K562 (cell line): ENCODE measurements around the gene STUB1. TPM values are rescaled to one million over a fixed set of nuclear protein-coding genes. Genes with fewer than 3 reads are reported as not detected.
A peak's percentile ranks its signal among the peaks of the same experiment; 100 is the strongest.

ENCODE experiments used
- EHMT2 ChIP-seq: fragments of 450-650 bp; IDR thresholded peaks from 2 replicates; pipeline ENCODE4 v1.6.1; 2018; ENCODE audit warnings: antibody characterized with exemption
- EP400 ChIP-seq: fragments of 450-650 bp; IDR thresholded peaks from 2 replicates; pipeline ENCODE4 v1.6.1; 2017; ENCODE audit warnings: antibody characterized with exemption, mild to moderate bottlenecking, moderate library complexity
- FOXM1 ChIP-seq, 2 experiments: fragments of 450-650 bp in 1 of 2; sonication (generic) in 1 of 2; formaldehyde crosslinking in 1 of 2; IDR thresholded peaks; 2 replicates each; pipeline versions ENCODE4 v1.6.1 to v1.9.0; 2017 to 2022; ENCODE audit warnings: low read depth in 2 of 2, mild to moderate bottlenecking in 2 of 2, missing genetic modification reagents in 1 of 2, moderate library complexity in 1 of 2
- HSF4 ChIP-seq: fragments of 250-450 bp; sonication (Bioruptor Pico); IDR thresholded peaks from 2 replicates; pipeline ENCODE4 v2.1.2; 2022; ENCODE audit warnings: mild to moderate bottlenecking, moderate library complexity, borderline replicate concordance
- MCM5 ChIP-seq: fragments of 450-650 bp; IDR thresholded peaks from 2 replicates; pipeline ENCODE4 v1.6.1; 2016; ENCODE audit warnings: low read depth
- MXI1 ChIP-seq: IDR thresholded peaks from 2 replicates; pipeline ENCODE4 v1.6.1; 2011; ENCODE audit warnings: low read depth, mild to moderate bottlenecking, improper control_type of control experiment, low read length
- NFIC ChIP-seq: fragments of 450-650 bp; IDR thresholded peaks from 2 replicates; pipeline ENCODE4 v1.6.1; 2017; ENCODE audit warnings: mild to moderate bottlenecking, inconsistent platforms
- PHB ChIP-seq: fragments of 250-450 bp; sonication (Bioruptor Pico); IDR thresholded peaks from 2 replicates; pipeline ENCODE4 v1.5.0; 2021
- POLR2A ChIP-seq: fragments of 450-650 bp; conservative IDR thresholded peaks from 2 replicates; pipeline ENCODE4 v1.6.1; 2016
- RNF2 ChIP-seq: sonication (generic); IDR thresholded peaks from 2 replicates; pipeline ENCODE4 v1.6.1; 2016
- SIN3A ChIP-seq, 2 experiments: fragments of 150-350 bp in 1 of 2; IDR thresholded peaks; 2 replicates each; pipeline ENCODE4 v1.6.1; 2011 to 2016; ENCODE audit warnings: borderline replicate concordance in 2 of 2, low read depth in 2 of 2, low read length in 2 of 2, mild to moderate bottlenecking in 2 of 2, moderate library complexity in 2 of 2; ENCODE audit not compliant: control insufficient read depth in 1 of 2
- SMARCB1 ChIP-seq: IDR thresholded peaks from 2 replicates; pipeline ENCODE4 v1.6.1; 2011; ENCODE audit warnings: improper control_type of control experiment, low read depth; ENCODE audit not compliant: insufficient read length
- SREBF2 ChIP-seq: sonication (generic); formaldehyde crosslinking; IDR thresholded peaks from 2 replicates; pipeline ENCODE4 v1.4.0; 2020; ENCODE audit warnings: mild to moderate bottlenecking, missing genetic modification reagents
- TAF1 ChIP-seq: IDR thresholded peaks from 2 replicates; pipeline ENCODE4 v1.6.1; 2011; ENCODE audit warnings: mild to moderate bottlenecking, low read length, moderate library complexity; ENCODE audit not compliant: insufficient read depth, control insufficient read depth, severe bottlenecking; ENCODE audit errors: extremely low read depth
- TEAD1 ChIP-seq, 2 experiments: fragments of 450-650 bp in 1 of 2; sonication (generic) in 1 of 2; formaldehyde crosslinking; IDR thresholded peaks; 2 replicates each; pipeline versions ENCODE4 v1.4.0 to v1.8.0; 2020 to 2022; ENCODE audit warnings: mild to moderate bottlenecking in 2 of 2, missing genetic modification reagents in 1 of 2
- ZNF785 ChIP-seq: fragments of 250-450 bp; sonication (Bioruptor Pico); IDR thresholded peaks from 2 replicates; pipeline ENCODE4 v1.4.0; 2020; ENCODE audit warnings: mild to moderate bottlenecking
- polyA plus RNA-seq, 8 experiments: library from polyadenylated mRNA; depleted of rRNA in 4 of 8; stranded (reverse) in 5 of 8; unstranded in 3 of 8; fragments of >200 nt; fragmentation: Nextera tagmentation in 2 of 8; fragmentation: Illumina TruSeq in 1 of 8; extraction: Ambion mirVana in 2 of 8; extraction: Trizol in 1 of 8; gene quantifications; 2 replicates each; pipeline versions ENCODE4 v1.2.1 to v1.2.3, GENCODE V29; 2011 to 2014; ENCODE audit warnings: inconsistent platforms in 1 of 8, missing spikeins in 1 of 8
- total RNA-seq, 7 experiments: library from RNA; depleted of rRNA in 6 of 7; stranded (reverse); fragments of >200 nt in 6 of 7; fragmentation: Illumina TruSeq in 2 of 7; extraction: Trizol in 2 of 7; gene quantifications; 2 replicates each; pipeline versions ENCODE4 v1.2.1 to v1.2.3, GENCODE V29; 2011 to 2021; ENCODE audit warnings: low replicate concordance in 1 of 7
- TF ChIP-seq, protein P1 (sequence below): IDR thresholded peaks from 2 replicates; pipeline ENCODE4 v1.6.1; 2011; ENCODE audit not compliant: insufficient read length; ENCODE audit errors: extremely low read depth
- TF ChIP-seq, protein P2 (sequence below), 2 experiments: fragments of 450-650 bp; IDR thresholded peaks; 2 replicates each; pipeline ENCODE4 v1.6.1; 2016; ENCODE audit warnings: mild to moderate bottlenecking in 2 of 2, borderline replicate concordance in 1 of 2, low read depth in 1 of 2, moderate library complexity in 1 of 2

Gene STUB1
- total and polyA plus RNA-seq, 9 of the 15 experiments (the other 6 are each of a cell fraction or from before 2014, with no cell fraction given): 10.6 to 251 (median 152) TPM

DNA sequence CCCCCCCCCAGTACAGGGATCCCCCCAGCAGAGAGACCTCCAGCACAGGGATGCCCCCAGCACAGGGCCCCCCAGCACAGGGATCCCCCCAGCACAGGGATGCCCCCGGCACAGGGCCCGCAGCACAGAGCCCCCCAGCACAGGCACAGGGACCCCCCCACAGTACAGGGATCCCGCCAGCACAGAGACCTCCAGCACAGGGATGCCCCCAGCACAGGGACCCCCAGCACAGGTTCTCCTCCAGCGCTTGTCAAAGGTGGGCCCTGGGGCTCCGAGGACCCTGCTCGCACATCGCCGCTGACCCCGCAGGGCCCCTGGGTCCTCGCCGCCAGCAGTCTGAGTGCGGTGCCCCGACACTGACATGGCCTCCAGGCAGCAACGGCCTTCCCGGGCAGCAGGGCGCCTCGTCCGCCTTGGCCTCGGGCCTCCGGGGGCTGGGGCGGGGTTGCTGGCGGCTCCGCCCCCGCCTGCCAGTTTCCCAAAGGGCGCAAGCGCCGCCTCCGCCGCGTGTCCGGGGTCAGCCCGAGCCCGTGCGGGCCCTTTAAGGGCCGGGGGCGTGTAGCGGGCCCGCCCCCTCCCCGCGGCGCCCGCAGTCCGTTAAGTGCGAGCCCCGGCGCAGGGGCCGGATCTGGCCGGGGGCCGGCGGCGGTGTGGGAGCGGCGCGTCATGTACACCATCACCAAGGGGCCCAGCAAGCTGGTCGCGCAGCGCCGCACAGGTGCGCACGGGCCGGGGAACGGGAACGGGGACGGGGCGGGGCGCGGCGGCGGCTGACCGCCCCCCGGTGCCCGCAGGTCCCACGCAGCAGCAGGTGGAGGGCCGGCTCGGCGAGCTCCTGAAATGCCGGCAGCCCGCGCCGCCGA lies 38.7 kb upstream of the STUB1 start, which contains the start of gene MCRIP2 (continued):
- TF ChIP-seq FOXM1 (IDR thresholded peaks at IDR 0.05; ENCODE audit: low read depth) (no peak), FOXM1 (CRISPR knock-in tag; IDR thresholded peaks at IDR 0.05; ENCODE audit: low read depth) (peak; percentile 78; the same call in 1 of the 2 replicates), RNF2 (no peak), PHB (no peak), ZNF785 (CRISPR knock-in tag) (no peak), MCM5 (no peak), EHMT2 (no peak), SIN3A (IDR thresholded peaks at IDR 0.05; ENCODE audit: borderline replicate concordance in 2 of 2, control insufficient read depth in 1 of 2, low read depth in 2 of 2, low read length in 2 of 2) (peak in 1 of 2 experiments; percentile 74; a peak in 1 of 4 replicates), HSF4 (CRISPR knock-in tag) (no peak), SREBF2 (CRISPR knock-in tag) (no peak), SMARCB1 (no peak), TEAD1 (CRISPR knock-in tag; IDR thresholded peaks at IDR 0.05) (0 out of 4 replicates have a peak, but pooled peaks of 1 of the 2 experiments have one; percentile 18), NFIC (peak; percentile 36; the same call in 1 of the 2 replicates), EP400 (no peak), MXI1 (peak; percentile 83), POLR2A (peak; percentile 80), TAF1 (peak; percentile 71)
- TF ChIP-seq, protein P1, sequence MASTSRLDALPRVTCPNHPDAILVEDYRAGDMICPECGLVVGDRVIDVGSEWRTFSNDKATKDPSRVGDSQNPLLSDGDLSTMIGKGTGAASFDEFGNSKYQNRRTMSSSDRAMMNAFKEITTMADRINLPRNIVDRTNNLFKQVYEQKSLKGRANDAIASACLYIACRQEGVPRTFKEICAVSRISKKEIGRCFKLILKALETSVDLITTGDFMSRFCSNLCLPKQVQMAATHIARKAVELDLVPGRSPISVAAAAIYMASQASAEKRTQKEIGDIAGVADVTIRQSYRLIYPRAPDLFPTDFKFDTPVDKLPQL: no peak
- TF ChIP-seq, protein P2, sequence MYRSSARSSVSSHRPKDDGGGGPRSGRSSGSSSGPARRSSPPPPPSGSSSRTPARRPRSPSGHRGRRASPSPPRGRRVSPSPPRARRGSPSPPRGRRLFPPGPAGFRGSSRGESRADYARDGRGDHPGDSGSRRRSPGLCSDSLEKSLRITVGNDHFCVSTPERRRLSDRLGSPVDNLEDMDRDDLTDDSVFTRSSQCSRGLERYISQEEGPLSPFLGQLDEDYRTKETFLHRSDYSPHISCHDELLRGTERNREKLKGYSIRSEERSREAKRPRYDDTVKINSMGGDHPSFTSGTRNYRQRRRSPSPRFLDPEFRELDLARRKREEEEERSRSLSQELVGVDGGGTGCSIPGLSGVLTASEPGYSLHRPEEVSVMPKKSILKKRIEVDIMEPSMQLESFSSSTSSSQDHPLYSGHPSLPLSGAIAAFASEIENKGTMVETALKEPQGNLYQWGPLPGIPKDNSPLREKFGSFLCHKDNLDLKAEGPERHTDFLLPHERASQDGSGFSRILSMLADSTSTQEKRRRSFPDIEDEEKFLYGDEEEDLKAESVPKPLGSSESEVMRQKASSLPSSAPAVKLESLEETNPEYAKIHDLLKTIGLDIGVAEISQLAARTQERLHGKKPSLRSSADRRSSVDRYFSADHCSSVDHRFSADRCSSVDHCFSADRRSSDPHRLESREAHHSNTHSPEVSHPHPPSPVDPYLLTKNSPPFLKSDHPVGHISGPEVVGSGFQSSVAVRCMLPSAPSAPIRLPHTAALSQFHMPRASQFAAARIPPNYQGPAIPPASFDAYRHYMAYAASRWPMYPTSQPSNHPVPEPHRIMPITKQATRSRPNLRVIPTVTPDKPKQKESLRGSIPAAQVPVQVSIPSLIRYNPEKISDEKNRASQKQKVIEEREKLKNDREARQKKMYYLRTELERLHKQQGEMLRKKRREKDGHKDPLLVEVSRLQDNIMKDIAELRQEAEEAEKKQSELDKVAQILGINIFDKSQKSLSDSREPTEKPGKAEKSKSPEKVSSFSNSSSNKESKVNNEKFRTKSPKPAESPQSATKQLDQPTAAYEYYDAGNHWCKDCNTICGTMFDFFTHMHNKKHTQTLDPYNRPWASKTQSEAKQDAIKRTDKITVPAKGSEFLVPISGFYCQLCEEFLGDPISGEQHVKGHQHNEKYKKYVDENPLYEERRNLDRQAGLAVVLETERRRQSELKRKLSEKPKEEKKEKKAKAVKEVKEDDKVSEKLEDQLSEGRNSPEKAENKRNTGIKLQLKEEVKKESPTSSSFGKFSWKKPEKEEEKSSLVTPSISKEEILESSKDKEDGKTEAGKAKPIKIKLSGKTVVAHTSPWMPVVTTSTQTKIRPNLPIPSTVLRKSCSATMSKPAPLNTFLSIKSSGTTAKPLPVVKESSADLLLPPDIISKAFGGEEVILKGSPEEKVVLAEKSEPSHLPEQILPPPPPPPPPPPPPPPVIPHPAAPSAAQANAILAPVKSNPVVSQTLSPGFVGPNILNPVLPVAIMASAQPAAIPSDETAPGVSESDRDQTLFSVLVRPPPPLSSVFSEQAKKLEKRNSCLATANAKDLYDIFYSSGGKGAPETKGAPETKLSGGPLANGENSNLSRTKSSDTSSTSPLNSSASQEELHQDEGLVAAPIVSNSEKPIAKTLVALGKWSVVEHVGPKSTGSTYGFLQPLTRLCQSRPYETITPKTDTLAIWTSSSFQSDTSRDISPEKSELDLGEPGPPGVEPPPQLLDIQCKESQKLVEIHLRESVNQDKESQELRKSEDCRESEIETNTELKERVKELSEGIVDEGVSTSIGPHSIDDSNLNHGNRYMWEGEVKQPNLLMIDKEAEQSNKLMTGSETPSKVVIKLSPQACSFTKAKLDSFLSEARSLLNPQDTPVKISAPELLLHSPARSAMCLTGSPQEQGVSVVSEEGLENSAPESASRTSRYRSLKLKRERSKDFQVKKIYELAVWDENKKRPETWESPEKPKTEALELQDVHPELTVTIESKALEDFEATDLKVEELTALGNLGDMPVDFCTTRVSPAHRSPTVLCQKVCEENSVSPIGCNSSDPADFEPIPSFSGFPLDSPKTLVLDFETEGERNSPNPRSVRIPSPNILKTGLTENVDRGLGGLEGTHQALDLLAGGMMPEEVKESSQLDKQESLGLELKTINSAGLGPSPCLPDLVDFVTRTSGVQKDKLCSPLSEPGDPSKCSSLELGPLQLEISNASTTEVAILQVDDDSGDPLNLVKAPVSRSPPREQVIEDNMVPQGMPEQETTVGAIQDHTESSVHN (IDR thresholded peaks at IDR 0.05; ENCODE audit: borderline replicate concordance in 1 of 2, low read depth in 1 of 2): no peak
